GM06990 (cell line): Measurements from ENCODE around the gene MSH5.

Experiments
- DNase-seq: peaks from one replicate; pipeline ENCODE4 v3.0.0-alpha.2; 2011; ENCODE audit not compliant: insufficient read length; ENCODE audit errors: extremely low read depth
- H3K27me3 ChIP-seq: replicated peaks from 2 replicates; pipeline ENCODE4 v1.6.0; 2011; ENCODE audit warnings: low read length; ENCODE audit not compliant: control insufficient read depth, insufficient read depth
- H3K36me3 ChIP-seq: 2 replicates; pipeline ENCODE4 v1.5.1; 2011; ENCODE audit warnings: low read length; ENCODE audit not compliant: control insufficient read depth, insufficient read depth
- H3K4me3 ChIP-seq: replicated peaks from 2 replicates; pipeline ENCODE4 v1.5.1; 2011; ENCODE audit warnings: low read depth, mild to moderate bottlenecking, control low read depth, low read length
- CTCF ChIP-seq: IDR thresholded peaks from 2 replicates; pipeline ENCODE4 v1.5.1; 2011; ENCODE audit warnings: low read length, control low read depth, mild to moderate bottlenecking, inconsistent platforms; ENCODE audit not compliant: insufficient read depth, poor library complexity, severe bottlenecking

MSH5 gene

GRCh38 chr6:31729979-31730630, 9.7 kb upstream of the MSH5 start:
- Histone ChIP-seq H3K36me3 (peaks cover 11% of the 10 kb centered on the region), H3K27me3 (no peaks in the 10 kb centered on the region), H3K4me3 (peak overlapping the region; percentile 64)
- TF ChIP-seq CTCF, result no peak
- DNase-seq, result peak; percentile 80

DNA sequence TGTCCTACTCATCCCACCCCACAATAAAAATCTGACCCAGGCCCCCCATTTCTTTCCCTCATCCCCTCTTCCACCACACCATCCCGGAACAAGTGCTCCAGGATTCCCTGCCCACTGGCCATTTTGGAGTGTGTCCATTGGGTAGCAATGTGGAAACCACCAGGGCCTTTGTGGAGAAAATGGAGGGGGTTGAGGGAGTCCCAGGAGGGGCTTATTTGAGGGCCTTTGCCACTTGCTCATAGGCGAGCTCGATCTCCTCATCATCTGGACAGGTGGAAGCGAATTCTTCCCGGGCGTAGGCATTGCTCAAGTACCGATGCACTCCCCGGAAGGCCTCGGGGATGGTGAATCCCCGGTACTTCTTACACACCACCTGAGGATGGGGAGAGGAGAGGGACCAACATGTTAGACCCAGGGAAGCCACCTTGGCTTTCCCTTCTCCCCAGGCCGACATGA, 9.1 kb upstream of the MSH5 start:
- Histone ChIP-seq H3K36me3 (peaks cover 11% of the 10 kb centered on the region), H3K4me3 (no peak overlapping the region), H3K27me3 (no peaks in the 10 kb centered on the region)
- DNase-seq, result no peak
- TF ChIP-seq CTCF, result no peak

DNA sequence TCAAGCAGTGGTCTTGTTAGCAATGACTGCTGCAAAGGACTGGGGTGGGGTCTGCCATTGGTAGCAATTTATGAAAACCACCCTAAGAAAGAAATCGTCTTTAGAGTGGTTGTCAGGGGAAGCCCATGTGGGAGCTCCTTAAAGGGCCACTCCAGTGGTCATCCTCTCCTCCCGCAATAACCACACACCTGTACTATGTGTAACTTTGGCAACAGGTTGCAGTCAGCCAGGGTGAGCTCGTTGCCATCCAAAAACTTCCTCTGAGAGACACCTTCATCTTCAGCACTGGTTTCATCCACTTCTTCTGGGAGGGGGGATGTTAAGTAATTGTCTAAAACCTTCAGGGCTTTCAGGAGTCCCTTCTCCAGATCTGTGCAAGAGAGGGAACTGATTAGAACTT, 7.8 kb upstream of the MSH5 start:
- H3K36me3 ChIP-seq, result peaks cover 11% of the 10 kb centered on the region
- no peak overlapping the region for H3K4me3 ChIP-seq
- H3K27me3 ChIP-seq, result no peaks in the 10 kb centered on the region
- DNase-seq, result no peak
- TF ChIP-seq CTCF, result no peak

GRCh38 chr6:31733734-31734133, 6.1 kb upstream of the MSH5 start:
- no peaks in the 10 kb centered on the region for H3K27me3 ChIP-seq
- peaks cover 11% of the 10 kb centered on the region for H3K36me3 ChIP-seq
- DNase-seq, result no peak
- peak overlapping the region; percentile 84; the same call in 1 of the 2 replicates for H3K4me3 ChIP-seq
- no peak for TF ChIP-seq CTCF

DNA sequence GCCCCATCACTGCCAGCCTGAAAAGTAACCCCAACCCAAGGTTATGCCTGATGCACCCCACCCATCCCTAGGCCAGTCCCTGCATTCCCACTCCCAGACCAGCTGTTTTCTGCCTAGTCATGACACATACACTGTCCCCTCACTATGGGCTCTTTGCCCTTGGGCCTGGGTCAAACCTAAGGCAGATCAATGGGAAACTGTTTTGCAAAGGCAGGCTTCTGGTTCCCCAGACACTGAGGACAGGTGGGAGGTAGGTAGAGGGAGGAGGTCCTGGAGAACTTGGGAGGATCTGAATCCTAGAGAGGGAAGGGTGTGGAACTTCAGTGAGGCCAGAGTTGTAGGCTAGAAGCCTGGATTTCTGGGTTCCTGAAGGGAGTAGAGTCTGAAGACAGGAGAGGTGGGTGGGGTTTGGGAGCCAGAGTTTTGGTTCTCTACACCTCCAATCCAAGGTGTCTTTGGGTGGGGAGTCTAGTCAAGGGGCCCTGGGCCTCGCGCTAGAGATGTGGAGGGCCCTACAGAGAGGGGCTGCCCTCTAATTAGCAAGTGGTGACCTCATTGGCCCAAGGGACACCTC, 5.5 kb upstream of the MSH5 start:
- peak overlapping the region; percentile 84 for H3K4me3 ChIP-seq
- peaks cover 11% of the 10 kb centered on the region for H3K36me3 ChIP-seq
- H3K27me3 ChIP-seq, result no peaks in the 10 kb centered on the region
- DNase-seq, result no peak
- TF ChIP-seq CTCF, result no peak

DNA sequence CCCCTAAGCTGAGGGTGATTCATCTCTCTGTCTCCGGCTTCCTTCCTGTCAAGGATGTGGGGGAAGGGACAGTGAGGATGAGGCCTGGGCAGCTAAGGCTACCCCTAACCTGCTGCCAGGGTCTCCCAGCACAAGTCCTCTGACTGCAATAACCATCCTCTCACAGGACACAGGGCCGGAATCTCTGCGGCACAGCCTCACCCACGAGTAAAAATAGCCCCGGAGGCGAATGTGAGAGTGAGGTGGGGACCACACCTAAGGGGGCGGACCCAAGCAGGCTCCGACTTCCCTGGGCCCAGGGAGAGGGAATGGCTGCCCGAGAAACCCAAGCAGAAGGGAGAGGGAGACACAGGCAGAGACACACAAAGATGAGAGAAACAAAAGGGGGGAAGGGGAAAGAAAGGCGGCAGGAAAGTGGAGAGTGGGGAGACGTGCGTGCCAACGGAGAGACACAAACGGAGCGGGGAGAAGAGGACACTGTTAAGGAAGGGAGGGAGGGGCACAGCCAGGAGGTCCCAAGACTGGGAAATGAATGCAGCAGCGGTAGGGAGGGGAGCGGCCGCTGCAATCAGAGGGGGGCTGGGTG, 4.9 kb upstream of the MSH5 start:
- no peak for TF ChIP-seq CTCF
- DNase-seq, result peak; percentile 73
- peak overlapping the region; percentile 84 for H3K4me3 ChIP-seq
- H3K27me3 ChIP-seq, result no peaks in the 10 kb centered on the region
- H3K36me3 ChIP-seq, result peaks cover 11% of the 10 kb centered on the region
